B cell (primary cell): Measurements from ENCODE around the gene NRG2.

Experiments
- EZH2 ChIP-seq: IDR thresholded peaks from 2 replicates; pipeline ENCODE4 v1.6.1; 2012; ENCODE audit warnings: borderline replicate concordance, low read depth, mild to moderate bottlenecking, moderate library complexity, low read length; ENCODE audit not compliant: insufficient read depth, poor library complexity, severe bottlenecking
- TF ChIP-seq, protein P1 (sequence below): fragments of 200-600 bp; IDR thresholded peaks from one replicate; pipeline ENCODE4 v1.8.0; 2022; ENCODE audit warnings: antibody characterized with exemption, mild to moderate bottlenecking

GRCh38 chr5:139964266-139964993 is 78.7 kb downstream of the NRG2 start:
- TF ChIP-seq, protein P1, sequence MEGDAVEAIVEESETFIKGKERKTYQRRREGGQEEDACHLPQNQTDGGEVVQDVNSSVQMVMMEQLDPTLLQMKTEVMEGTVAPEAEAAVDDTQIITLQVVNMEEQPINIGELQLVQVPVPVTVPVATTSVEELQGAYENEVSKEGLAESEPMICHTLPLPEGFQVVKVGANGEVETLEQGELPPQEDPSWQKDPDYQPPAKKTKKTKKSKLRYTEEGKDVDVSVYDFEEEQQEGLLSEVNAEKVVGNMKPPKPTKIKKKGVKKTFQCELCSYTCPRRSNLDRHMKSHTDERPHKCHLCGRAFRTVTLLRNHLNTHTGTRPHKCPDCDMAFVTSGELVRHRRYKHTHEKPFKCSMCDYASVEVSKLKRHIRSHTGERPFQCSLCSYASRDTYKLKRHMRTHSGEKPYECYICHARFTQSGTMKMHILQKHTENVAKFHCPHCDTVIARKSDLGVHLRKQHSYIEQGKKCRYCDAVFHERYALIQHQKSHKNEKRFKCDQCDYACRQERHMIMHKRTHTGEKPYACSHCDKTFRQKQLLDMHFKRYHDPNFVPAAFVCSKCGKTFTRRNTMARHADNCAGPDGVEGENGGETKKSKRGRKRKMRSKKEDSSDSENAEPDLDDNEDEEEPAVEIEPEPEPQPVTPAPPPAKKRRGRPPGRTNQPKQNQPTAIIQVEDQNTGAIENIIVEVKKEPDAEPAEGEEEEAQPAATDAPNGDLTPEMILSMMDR: no peak
- no peak for TF ChIP-seq EZH2
